Ectodermal cell (in vitro differentiated cells): ENCODE measurements around the gene PPIB.

Source experiments
- H3K27ac ChIP-seq: 2 replicates; pipeline ENCODE4 v1.7.0; 2013; ENCODE audit warnings: mild to moderate bottlenecking, low read depth, low read length; ENCODE audit not compliant: insufficient read depth, poor library complexity, severe bottlenecking
- H3K27me3 ChIP-seq: 2 replicates; pipeline ENCODE4 v1.7.0; 2013; ENCODE audit warnings: mild to moderate bottlenecking, low read length; ENCODE audit not compliant: insufficient read depth, control insufficient read depth, poor library complexity, severe bottlenecking
- H3K36me3 ChIP-seq: one replicate; pipeline ENCODE4 v1.7.0; 2013; ENCODE audit warnings: low read length; ENCODE audit not compliant: control insufficient read depth, insufficient read depth
- H3K4me1 ChIP-seq: one replicate; pipeline ENCODE4 v1.7.0; 2013; ENCODE audit warnings: low read length; ENCODE audit not compliant: control insufficient read depth, insufficient read depth
- H3K4me3 ChIP-seq: 2 replicates; pipeline ENCODE4 v1.7.0; 2013; ENCODE audit warnings: low read depth, low read length, control low read depth; ENCODE audit not compliant: insufficient read depth
- H3K9me3 ChIP-seq: 2 replicates; pipeline ENCODE4 v1.7.0; 2013; ENCODE audit warnings: mild to moderate bottlenecking, low read length, moderate library complexity; ENCODE audit not compliant: control insufficient read depth
- WGBS, 2 experiments: methylation state at CpG; one replicate each; pipeline ENCODE4 v1.1.7; 2013; ENCODE audit warnings: missing lambda C conversion rate in 2 of 2; 5-methylcytosine and 5-hydroxymethylcytosine counted together

PPIB gene

GRCh38 chr15:64157599-64158125, 5.2 kb downstream of the PPIB start:
- Histone ChIP-seq H3K36me3 (peaks cover 36% of the 10 kb centered on the region), H3K4me1 (peaks cover 11% of the 10 kb centered on the region), H3K9me3 (no peaks in the 10 kb centered on the region), H3K27me3 (peaks cover 8% of the 10 kb centered on the region), H3K27ac (no peak overlapping the region), H3K4me3 (no peak overlapping the region)
- WGBS, 2 experiments, result 89 to 97% methylated on average over 1 of the region's 1 CpG

GRCh38 chr15:64156652-64157331, 6.0 kb downstream of the PPIB start:
- Histone ChIP-seq H3K27ac (no peak overlapping the region), H3K4me3 (no peak overlapping the region), H3K4me1 (peaks cover 5% of the 10 kb centered on the region), H3K27me3 (peaks cover 17% of the 10 kb centered on the region), H3K36me3 (peaks cover 36% of the 10 kb centered on the region), H3K9me3 (no peaks in the 10 kb centered on the region)
- 95% methylated on average over 16 of the region's 16 CpGs for WGBS, 2 experiments

GRCh38 chr15:64155802-64156651, 6.8 kb downstream of the PPIB start:
- H3K27ac ChIP-seq, result no peak overlapping the region
- H3K4me3 ChIP-seq, result no peak overlapping the region
- H3K36me3 ChIP-seq, result peaks cover 36% of the 10 kb centered on the region
- H3K9me3 ChIP-seq, result no peaks in the 10 kb centered on the region
- peaks cover 25% of the 10 kb centered on the region for H3K27me3 ChIP-seq
- peaks cover 5% of the 10 kb centered on the region for H3K4me1 ChIP-seq
- 95 to 96% methylated on average over 15 of the region's 15 CpGs for WGBS, 2 experiments

- H3K27ac ChIP-seq, result no peak overlapping the region
- peaks cover 39% of the 10 kb centered on the region for H3K27me3 ChIP-seq
- peaks cover 29% of the 10 kb centered on the region for H3K36me3 ChIP-seq
- peaks cover 5% of the 10 kb centered on the region for H3K4me1 ChIP-seq
- H3K9me3 ChIP-seq, result no peaks in the 10 kb centered on the region
- WGBS, 2 experiments, result 26% methylated on average over 12 of the region's 12 CpGs
- no peak overlapping the region for H3K4me3 ChIP-seq
These were observed 9.1 kb downstream of the PPIB start for GRCh38 chr15:64153480-64154367.

GRCh38 chr15:64152507-64153387, 10.1 kb downstream of the PPIB start:
- WGBS, 2 experiments, result 38 to 41% methylated on average over 27 of the region's 27 CpGs
- H3K4me1 ChIP-seq, result peaks cover 5% of the 10 kb centered on the region
- H3K27me3 ChIP-seq, result peaks cover 39% of the 10 kb centered on the region
- H3K27ac ChIP-seq, result no peak overlapping the region
- peaks cover 23% of the 10 kb centered on the region for H3K36me3 ChIP-seq
- peak overlapping the region; percentile 48 for H3K4me3 ChIP-seq
- no peaks in the 10 kb centered on the region for H3K9me3 ChIP-seq

- peak within 1 kb of the TSS; percentile 48 for H3K4me3 ChIP-seq
- peaks cover 15% of the 10 kb centered on the region for H3K36me3 ChIP-seq
- H3K9me3 ChIP-seq, result no peaks in the 10 kb centered on the region
- 1% methylated on average over 83 of the region's 83 CpGs for WGBS, 2 experiments
- no peak within 1 kb of the TSS for H3K27ac ChIP-seq
- peaks cover 5% of the 10 kb centered on the region for H3K4me1 ChIP-seq
- H3K27me3 ChIP-seq, result peaks cover 39% of the 10 kb centered on the region
These were observed 10.9 kb downstream of the PPIB start, which contains the start of gene SNX22 for GRCh38 chr15:64151727-64152506. TSS of gene SNX22 (plus strand) at chr15:64151731. CDS start at chr15:64151776, 45 bp downstream.

- peaks cover 39% of the 10 kb centered on the region for H3K27me3 ChIP-seq
- H3K4me3 ChIP-seq, result no peak overlapping the region
- 91 to 94% methylated on average over 9 of the region's 9 CpGs for WGBS, 2 experiments
- peaks cover 3% of the 10 kb centered on the region for H3K36me3 ChIP-seq
- peaks cover 5% of the 10 kb centered on the region for H3K4me1 ChIP-seq
- H3K27ac ChIP-seq, result no peak overlapping the region
- no peaks in the 10 kb centered on the region for H3K9me3 ChIP-seq
These were observed 12.8 kb downstream of the PPIB start for GRCh38 chr15:64149893-64150578.

GRCh38 chr15:64149424-64149823, 13.4 kb downstream of the PPIB start:
- Histone ChIP-seq H3K9me3 (no peaks in the 10 kb centered on the region), H3K4me1 (peaks cover 5% of the 10 kb centered on the region), H3K36me3 (peaks cover 3% of the 10 kb centered on the region), H3K27ac (no peak overlapping the region), H3K4me3 (no peak overlapping the region), H3K27me3 (peaks cover 39% of the 10 kb centered on the region)
